SK-N-SH (cell line): ENCODE results near the gene GGT5.

Experiments
- CTCF ChIP-seq: fragments of 200-600 bp; sonication (generic); IDR thresholded peaks from 2 replicates; pipeline ENCODE4 v1.6.1; 2017; ENCODE audit warnings: antibody characterized with exemption, mild to moderate bottlenecking, moderate library complexity
- EP300 ChIP-seq, 2 experiments: IDR thresholded peaks; 2 replicates each; pipeline versions ENCODE4 v1.4.0 to v1.6.1; 2012; ENCODE audit warnings: borderline replicate concordance in 1 of 2, low read depth in 1 of 2, low read length in 1 of 2
- EZH2phosphoT487 ChIP-seq: fragments of 200-600 bp; sonication (generic); IDR thresholded peaks from 2 replicates; pipeline ENCODE4 v1.6.1; 2017; ENCODE audit warnings: low read depth, mixed run types, mild to moderate bottlenecking, antibody characterized with exemption, moderate library complexity, borderline replicate concordance
- MEF2A ChIP-seq: IDR thresholded peaks from 2 replicates; pipeline ENCODE4 v1.4.0; 2012; ENCODE audit warnings: low read depth, borderline replicate concordance
- PBX3 ChIP-seq: IDR thresholded peaks from 2 replicates; pipeline ENCODE4; 2012
- REST ChIP-seq: IDR thresholded peaks from 2 replicates; pipeline ENCODE4 v1.6.1; 2012; ENCODE audit warnings: mild to moderate bottlenecking, low read depth, low read length, moderate library complexity
- RXRA ChIP-seq: IDR thresholded peaks from 2 replicates; pipeline ENCODE4 v1.4.0; 2012; ENCODE audit warnings: low read depth, mild to moderate bottlenecking, borderline replicate concordance

GRCh38 chr22:24232725-24233124 lies 12.2 kb downstream of the GGT5 start:
- no peak for TF ChIP-seq PBX3
- no peak for TF ChIP-seq CTCF
- no peak for TF ChIP-seq MEF2A
- TF ChIP-seq RXRA = no peak
- TF ChIP-seq EZH2phosphoT487 = no peak
- TF ChIP-seq REST = no peak
- no peak for TF ChIP-seq EP300 (IDR thresholded peaks at IDR 0.05; ENCODE audit: borderline replicate concordance in 1 of 2, low read depth in 1 of 2, low read length in 1 of 2)
